Measurements from ENCODE around the gene BTK. TPM values are rescaled to one million over a fixed set of nuclear protein-coding genes. Genes with fewer than 3 reads are reported as not detected.

BTK gene
- total RNA-seq, 1 experiment from 2014 or later, result not detected

- Histone ChIP-seq H3K4me2 (ENCODE audit: low read length) (peak within 1 kb of the TSS; percentile 91), H2AFZ (ENCODE audit: low read length) (peak within 1 kb of the TSS; percentile 97), H3K27ac (ENCODE audit: low read length) (peak within 1 kb of the TSS; percentile 69), H3F3A (ENCODE audit: low read length, unreplicated experiment) (no peaks in the 10 kb centered on the region), H4K20me1 (ENCODE audit: low read length) (peaks cover 17% of the 10 kb centered on the region; the same call in 1 of the 2 replicates), H3K4me3 (ENCODE audit: low read length) (peak within 1 kb of the TSS; percentile 95), H3K9me3 (ENCODE audit: low read length) (no peaks in the 10 kb centered on the region), H3K79me2 (ENCODE audit: low read length) (peaks cover 33% of the 10 kb centered on the region), H3K4me1 (ENCODE audit: insufficient read depth, low read length) (peaks cover 22% of the 10 kb centered on the region), H3K9me2 (replicated peaks; ENCODE audit: low read length) (no peaks in the 10 kb centered on the region), H3K27me3 (ENCODE audit: low read length) (no peaks in the 10 kb centered on the region), H3K36me3 (ENCODE audit: low read depth, low read length) (peaks cover 32% of the 10 kb centered on the region), H3K9ac (ENCODE audit: low read length) (peak within 1 kb of the TSS; percentile 100)
- CTCF ChIA-PET, result interaction anchor here (1.0 kb wide), 1 partner anchor 42 kb away, joined by 3 read pairs; the partner anchor contains the start of gene TIMM8A
- peak; percentile 93 for DNase-seq
- TF ChIP-seq CTCF (conservative IDR thresholded peaks at IDR 0.05; ENCODE audit: low read depth, low read length), result peak; percentile 78
- TF ChIP-seq EZH2phosphoT487 (IDR thresholded peaks at IDR 0.05; ENCODE audit: borderline replicate concordance, low read length), result no peak
- intact Hi-C loops (cut with micrococcal nuclease), result loop anchor here (1.0 to 2.0 kb wide), 2 partner anchors 17 to 42 kb away; partner anchors contain the start of genes HNRNPH2 and TIMM8A
- POLR2A ChIA-PET (ENCODE audit: unreplicated experiment), result no interaction called here
- peak; percentile 97 for ATAC-seq
- BruUV-seq (replicated peaks), result TSS peak; percentile 73
Measured at GRCh38 chrX:101390664-101391525, 4.9 kb upstream of the BTK start, which contains the start of gene RPL36A. TSS of gene RPL36A (plus strand) at chrX:101391011. CDS start at chrX:101391044, 33 bp downstream.

GRCh38 chrX:101388604-101389003, 2.6 kb upstream of the BTK start:
- Histone ChIP-seq H3K4me2 (ENCODE audit: low read length) (no peak overlapping the region), H3K27me3 (ENCODE audit: low read length) (no peaks in the 10 kb centered on the region), H3K27ac (ENCODE audit: low read length) (no peak overlapping the region), H2AFZ (ENCODE audit: low read length) (no peak overlapping the region), H4K20me1 (ENCODE audit: low read length) (peaks cover 11% of the 10 kb centered on the region; the same call in 1 of the 2 replicates), H3K4me3 (ENCODE audit: low read length) (no peak overlapping the region), H3K79me2 (ENCODE audit: low read length) (peaks cover 28% of the 10 kb centered on the region), H3F3A (ENCODE audit: low read length, unreplicated experiment) (no peaks in the 10 kb centered on the region), H3K9ac (ENCODE audit: low read length) (no peak overlapping the region), H3K9me3 (ENCODE audit: low read length) (no peaks in the 10 kb centered on the region), H3K4me1 (ENCODE audit: insufficient read depth, low read length) (peaks cover 21% of the 10 kb centered on the region), H3K36me3 (ENCODE audit: low read depth, low read length) (peaks cover 20% of the 10 kb centered on the region), H3K9me2 (replicated peaks; ENCODE audit: low read length) (no peaks in the 10 kb centered on the region)
- ATAC-seq (no peak), DNase-seq (no peak)
- intact Hi-C loops (cut with micrococcal nuclease), result no loop called here
- no TSS peak for BruUV-seq (replicated peaks)
- ChIA-PET POLR2A (ENCODE audit: unreplicated experiment) (no interaction called here), CTCF (no interaction called here)
- TF ChIP-seq EZH2phosphoT487 (IDR thresholded peaks at IDR 0.05; ENCODE audit: borderline replicate concordance, low read length) (no peak), EZH2 (IDR thresholded peaks at IDR 0.05; ENCODE audit: low read length, unreplicated experiment) (no peak), CTCF (conservative IDR thresholded peaks at IDR 0.05; ENCODE audit: low read depth, low read length) (no peak)

GRCh38 chrX:101386542-101386885, 523 bp upstream of the BTK start:
- no peak for DNase-seq
- Histone ChIP-seq H3K9me2 (replicated peaks; ENCODE audit: low read length) (no peaks in the 10 kb centered on the region), H3K27ac (ENCODE audit: low read length) (no peak overlapping the region), H3F3A (ENCODE audit: low read length, unreplicated experiment) (no peaks in the 10 kb centered on the region), H3K27me3 (ENCODE audit: low read length) (no peaks in the 10 kb centered on the region), H3K36me3 (ENCODE audit: low read depth, low read length) (0 out of 2 replicates have a peak, but pooled peaks cover under 1% of the 10 kb centered on the region), H3K9ac (ENCODE audit: low read length) (no peak overlapping the region), H3K9me3 (ENCODE audit: low read length) (no peaks in the 10 kb centered on the region), H2AFZ (ENCODE audit: low read length) (no peak overlapping the region), H3K79me2 (ENCODE audit: low read length) (peaks cover 7% of the 10 kb centered on the region), H3K4me2 (ENCODE audit: low read length) (no peak overlapping the region), H3K4me3 (ENCODE audit: low read length) (no peak overlapping the region), H3K4me1 (ENCODE audit: insufficient read depth, low read length) (0 out of 2 replicates have a peak, but pooled peaks cover 5% of the 10 kb centered on the region), H4K20me1 (ENCODE audit: low read length) (no peaks in the 10 kb centered on the region)
- ChIA-PET POLR2A (ENCODE audit: unreplicated experiment) (no interaction called here), CTCF (no interaction called here)
- intact Hi-C loops (cut with micrococcal nuclease), result no loop called here
- BruUV-seq (replicated peaks), result no TSS peak
- ATAC-seq, result no peak
- no peak for TF ChIP-seq CTCF (conservative IDR thresholded peaks at IDR 0.05; ENCODE audit: low read depth, low read length)
- no peak for TF ChIP-seq EZH2 (IDR thresholded peaks at IDR 0.05; ENCODE audit: low read length, unreplicated experiment)
- TF ChIP-seq EZH2phosphoT487 (IDR thresholded peaks at IDR 0.05; ENCODE audit: borderline replicate concordance, low read length), result no peak

Data from PC-3 (cell line).